Measurements from ENCODE around the gene TELO2.
"Not testable (repeated sequence)": the region's sequence is repeated elsewhere in the genome, so short reads cannot be mapped to it uniquely, and the experiment has no call there.

Gene TELO2

GRCh38 chr16:1478937-1479336, 14.2 kb upstream of the TELO2 start:
- not testable (repeated sequence) for DNase-seq

GRCh38 chr16:1481906-1482835, 11.0 kb upstream of the TELO2 start:
- DNase-seq = no peak

GRCh38 chr16:1485847-1486496, 7.2 kb upstream of the TELO2 start:
- DNase-seq = no peak

GRCh38 chr16:1486551-1487390, 6.4 kb upstream of the TELO2 start:
- DNase-seq = no peak

- DNase-seq = no peak
These were observed 5.6 kb upstream of the TELO2 start for GRCh38 chr16:1487395-1488053.

GRCh38 chr16:1488054-1488601, 5.0 kb upstream of the TELO2 start:
- DNase-seq = no peak

GRCh38 chr16:1488619-1489018, 4.5 kb upstream of the TELO2 start, which contains the start of gene PTX4:
Gene PTX4, minus strand, starts transcription at chr16:1488944. Its CDS starts 35 bp downstream, at chr16:1488909.
- no peak for DNase-seq

- DNase-seq = no peak
These were observed 4.1 kb upstream of the TELO2 start for GRCh38 chr16:1489077-1489476.

GRCh38 chr16:1491327-1491726, 1.8 kb upstream of the TELO2 start:
- DNase-seq = no peak

GRCh38 chr16:1492082-1492922, 858 bp upstream of the TELO2 start:
- no peak for DNase-seq

- peak; percentile 55 for DNase-seq
These were observed 560 bp downstream of the TELO2 start for GRCh38 chr16:1493746-1494094.

GRCh38 chr16:1494129-1494640, 1.0 kb downstream of the TELO2 start:
- peak; percentile 62 for DNase-seq

- DNase-seq = no peak
These were observed 1.6 kb downstream of the TELO2 start for GRCh38 chr16:1494711-1495110.

GRCh38 chr16:1495211-1495888, 2.2 kb downstream of the TELO2 start:
- DNase-seq = peak; percentile 38

GRCh38 chr16:1495889-1496262, 2.7 kb downstream of the TELO2 start:
- no peak for DNase-seq

GRCh38 chr16:1496464-1496863, 3.3 kb downstream of the TELO2 start:
- no peak for DNase-seq

- DNase-seq = no peak
These were observed 3.9 kb downstream of the TELO2 start for GRCh38 chr16:1497014-1497598.

- no peak for DNase-seq
These were observed 5.9 kb downstream of the TELO2 start for GRCh38 chr16:1498899-1499676.

GRCh38 chr16:1499756-1500464, 6.8 kb downstream of the TELO2 start:
- no peak for DNase-seq

All from hematopoietic multipotent progenitor cell treated with erythropoietin and hydrocortisone succinate and interleukin-3 and kit ligand, for 4 days (in vitro differentiated cells).